Upper lobe of right lung (tissue), 1 donor: Measurements from ENCODE around the gene ARFGEF3. TPM values are rescaled to one million over a fixed set of nuclear protein-coding genes. Genes with fewer than 3 reads are reported as not detected.

ENCODE experiments used
- ATAC-seq: fragments of 200-7000 bp; cut with Tn5 transposase; one replicate; pipeline ENCODE4 v1.9.1; 2020; ENCODE audit warnings: mild to moderate bottlenecking, moderate library complexity
- DNase-seq: peaks from one replicate; pipeline ENCODE4 v3.0.0-alpha.2; 2020
- H3K27ac ChIP-seq: fragments of 200-600 bp; one replicate; pipeline ENCODE4 v1.8.0; 2022
- H3K27me3 ChIP-seq: fragments of 200-600 bp; one replicate; pipeline ENCODE4 v1.8.0; 2022; ENCODE audit warnings: mild to moderate bottlenecking
- H3K36me3 ChIP-seq: fragments of 200-600 bp; one replicate; pipeline ENCODE4 v1.8.0; 2022
- H3K4me1 ChIP-seq: fragments of 200-600 bp; one replicate; pipeline ENCODE4 v1.8.0; 2022
- H3K4me3 ChIP-seq: fragments of 200-600 bp; one replicate; pipeline ENCODE4 v1.8.0; 2022; ENCODE audit warnings: mild to moderate bottlenecking
- H3K9me3 ChIP-seq: fragments of 200-600 bp; one replicate; pipeline ENCODE4 v1.8.0; 2022
- intact Hi-C: fragments of 100-400 bp; cut with DNase I; formaldehyde crosslinking; loops from one replicate; pipeline ENCODE4 v1.11.0; 2022
- total RNA-seq: library from RNA; stranded (reverse); fragmentation: NEBNext Ultra II Directional; extraction: Animal tissue kit (Norgen Biotek cat#: 25700); gene quantifications from one replicate; pipeline ENCODE4 v1.2.1, GENCODE V29; 2021
- TF ChIP-seq, protein P1 (sequence below): fragments of 200-600 bp; IDR thresholded peaks from one replicate; pipeline ENCODE4 v1.8.0; 2022; ENCODE audit warnings: antibody characterized with exemption
- donor health status: DM: no; HTN: yes; CAD: no; lungs with severe emphysema.

Gene ARFGEF3
- total RNA-seq, 1 donor from 2014 or later: 27.2 TPM

DNA sequence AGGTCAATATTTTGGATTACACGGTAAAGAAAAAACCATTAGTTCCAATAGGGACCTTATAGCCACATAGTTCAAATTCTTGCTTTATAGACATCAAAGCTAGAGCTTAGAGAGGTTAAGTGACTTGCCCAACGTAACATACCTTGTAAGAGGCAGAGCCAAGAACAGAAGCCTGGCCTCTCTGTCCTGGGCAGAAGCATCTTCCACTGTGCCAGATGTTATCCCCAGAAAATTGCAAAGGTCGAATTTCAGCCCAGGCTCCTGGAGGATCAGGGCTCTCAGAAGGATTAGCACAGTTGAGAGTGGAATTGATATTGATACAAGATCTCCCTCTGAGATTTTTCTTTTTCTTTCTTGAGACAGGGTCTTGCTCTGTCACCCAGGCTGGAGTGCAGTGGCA is 222.0 kb downstream of the ARFGEF3 start:
- H3K4me1 ChIP-seq: no peaks in the 10 kb centered on the region
- H3K27ac ChIP-seq: no peak overlapping the region
- ATAC-seq (no peak), DNase-seq (no peak)
- H3K27me3 ChIP-seq: no peaks in the 10 kb centered on the region
- intact Hi-C loops: no loop called here
- TF ChIP-seq, protein P1, sequence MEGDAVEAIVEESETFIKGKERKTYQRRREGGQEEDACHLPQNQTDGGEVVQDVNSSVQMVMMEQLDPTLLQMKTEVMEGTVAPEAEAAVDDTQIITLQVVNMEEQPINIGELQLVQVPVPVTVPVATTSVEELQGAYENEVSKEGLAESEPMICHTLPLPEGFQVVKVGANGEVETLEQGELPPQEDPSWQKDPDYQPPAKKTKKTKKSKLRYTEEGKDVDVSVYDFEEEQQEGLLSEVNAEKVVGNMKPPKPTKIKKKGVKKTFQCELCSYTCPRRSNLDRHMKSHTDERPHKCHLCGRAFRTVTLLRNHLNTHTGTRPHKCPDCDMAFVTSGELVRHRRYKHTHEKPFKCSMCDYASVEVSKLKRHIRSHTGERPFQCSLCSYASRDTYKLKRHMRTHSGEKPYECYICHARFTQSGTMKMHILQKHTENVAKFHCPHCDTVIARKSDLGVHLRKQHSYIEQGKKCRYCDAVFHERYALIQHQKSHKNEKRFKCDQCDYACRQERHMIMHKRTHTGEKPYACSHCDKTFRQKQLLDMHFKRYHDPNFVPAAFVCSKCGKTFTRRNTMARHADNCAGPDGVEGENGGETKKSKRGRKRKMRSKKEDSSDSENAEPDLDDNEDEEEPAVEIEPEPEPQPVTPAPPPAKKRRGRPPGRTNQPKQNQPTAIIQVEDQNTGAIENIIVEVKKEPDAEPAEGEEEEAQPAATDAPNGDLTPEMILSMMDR: no peak
- no peak overlapping the region for H3K4me3 ChIP-seq
- H3K36me3 ChIP-seq: no peaks in the 10 kb centered on the region
- H3K9me3 ChIP-seq: no peaks in the 10 kb centered on the region

DNA sequence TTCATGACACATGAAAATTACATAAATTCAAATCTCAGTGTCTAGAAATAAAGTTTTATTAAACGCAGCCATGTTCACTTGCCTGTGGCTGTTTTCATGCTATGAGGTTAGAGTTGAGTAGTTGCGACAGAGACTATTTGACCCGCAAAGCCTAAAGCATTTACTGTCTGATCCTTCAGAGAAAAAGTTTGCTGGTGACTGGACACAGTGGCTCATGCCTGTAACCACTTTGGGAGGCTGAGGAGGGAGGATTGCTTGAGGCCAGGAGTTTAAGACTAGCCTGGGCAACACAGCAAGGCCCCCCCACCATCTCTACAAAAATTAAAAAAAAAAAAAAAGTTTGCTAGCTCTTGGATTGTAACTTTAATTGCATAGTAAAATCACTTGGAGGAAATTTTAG is 225.2 kb downstream of the ARFGEF3 start:
- DNase-seq (no peak), ATAC-seq (no peak)
- no peaks in the 10 kb centered on the region for H3K27me3 ChIP-seq
- H3K27ac ChIP-seq: no peak overlapping the region
- no peaks in the 10 kb centered on the region for H3K4me1 ChIP-seq
- H3K9me3 ChIP-seq: no peaks in the 10 kb centered on the region
- TF ChIP-seq, protein P1: no peak
- intact Hi-C loops: no loop called here
- no peak overlapping the region for H3K4me3 ChIP-seq
- H3K36me3 ChIP-seq: no peaks in the 10 kb centered on the region

GRCh38 chr6:138387577-138388368 is 226.0 kb downstream of the ARFGEF3 start:
- no peaks in the 10 kb centered on the region for H3K9me3 ChIP-seq
- DNase-seq (no peak), ATAC-seq (no peak)
- H3K4me1 ChIP-seq: no peaks in the 10 kb centered on the region
- H3K27ac ChIP-seq: no peak overlapping the region
- TF ChIP-seq, protein P1: no peak
- no peak overlapping the region for H3K4me3 ChIP-seq
- intact Hi-C loops: no loop called here
- H3K27me3 ChIP-seq: no peaks in the 10 kb centered on the region
- H3K36me3 ChIP-seq: no peaks in the 10 kb centered on the region

DNA sequence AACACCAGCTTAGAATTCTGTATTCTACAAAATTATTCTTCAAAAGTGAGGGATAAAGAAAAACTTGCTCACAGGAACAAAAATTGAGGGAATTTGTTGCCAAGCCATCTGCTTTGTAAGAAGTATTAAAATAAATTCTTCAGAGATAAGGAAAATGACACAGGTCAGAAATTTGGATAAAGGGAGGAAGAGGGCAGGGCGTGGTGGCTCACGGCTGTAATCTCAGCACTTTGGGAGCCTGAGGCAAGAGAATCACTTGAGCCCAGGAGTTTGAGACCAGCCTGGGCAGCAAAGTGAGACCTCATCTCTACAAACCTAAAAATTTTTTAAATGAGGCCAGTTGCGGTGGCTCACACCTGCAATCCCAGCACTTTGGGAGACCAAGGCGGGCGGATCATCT is 227.8 kb downstream of the ARFGEF3 start:
- no peaks in the 10 kb centered on the region for H3K4me1 ChIP-seq
- H3K4me3 ChIP-seq: no peak overlapping the region
- H3K27me3 ChIP-seq: no peaks in the 10 kb centered on the region
- no peak overlapping the region for H3K27ac ChIP-seq
- DNase-seq (no peak), ATAC-seq (no peak)
- H3K9me3 ChIP-seq: no peaks in the 10 kb centered on the region
- H3K36me3 ChIP-seq: no peaks in the 10 kb centered on the region
- TF ChIP-seq, protein P1: no peak
- intact Hi-C loops: no loop called here

Other genes with a start within 250 kb of the ARFGEF3 start
- 33.2 TPM for gene PERP, start 54.5 kb upstream of the ARFGEF3 start, total RNA-seq
- not detected for gene PBOV1, start 56.6 kb downstream of the ARFGEF3 start, total RNA-seq
- not detected for gene SMIM28, start 216.0 kb downstream of the ARFGEF3 start, total RNA-seq
- gene HEBP2, start 242.3 kb downstream of the ARFGEF3 start, total RNA-seq: 41.9 TPM